Caco-2 (cell line): ENCODE results near the gene CHRNA3. TPM values are rescaled to one million over a fixed set of nuclear protein-coding genes. Genes with fewer than 3 reads are reported as not detected.

Source experiments
- BruUV-seq: library from RNA; stranded (reverse); fragments of 400-500 nt; replicated peaks from 2 replicates; lab custom pipeline; 2021; lab: Mats Ljungman, UMichigan
- CTCF ChIA-PET: fragments of 300-600 bp; sonication (Branson Sonifier 250); formaldehyde crosslinking; loops from one replicate; lab custom pipeline; 2022; ENCODE audit warnings: antibody characterized with exemption; lab: Charles Lee
- POLR2A ChIA-PET: fragments of 300-600 bp; sonication (Branson Sonifier 250); formaldehyde crosslinking; loops from one replicate; lab custom pipeline; 2022; ENCODE audit warnings: antibody characterized with exemption; lab: Charles Lee
- DNase-seq, 2 experiments: peaks; one replicate each; pipeline versions ENCODE4 v3.0.0 to v3.0.0-alpha.2; 2020 to 2022
- H3K27me3 ChIP-seq: replicated peaks from 2 replicates; pipeline ENCODE4 v1.6.0; 2011; ENCODE audit warnings: low read length; ENCODE audit not compliant: control insufficient read depth, insufficient read depth
- H3K36me3 ChIP-seq: 2 replicates; pipeline ENCODE4 v1.5.1; 2011; ENCODE audit warnings: low read length; ENCODE audit not compliant: control insufficient read depth, insufficient read depth
- H3K4me1 ChIP-seq: fragments of 250-450 bp; sonication (Bioruptor Pico); 2 replicates; pipeline ENCODE4 v1.5.1; 2020; ENCODE audit warnings: mild to moderate bottlenecking
- H3K4me3 ChIP-seq: 2 replicates; pipeline ENCODE4 v1.5.1; 2011; ENCODE audit warnings: low read depth, mild to moderate bottlenecking, control low read depth, low read length
- H3K9me3 ChIP-seq: fragments of 250-450 bp; sonication (Bioruptor Pico); 2 replicates; pipeline ENCODE4 v1.5.1; 2020; ENCODE audit warnings: mild to moderate bottlenecking, moderate library complexity
- H3K27ac Mint-ChIP-seq: one replicate; pipeline ENCODE4 v1.8.0; 2022; ENCODE audit warnings: mixed read lengths; ENCODE audit not compliant: unreplicated experiment
- H3K27me3 Mint-ChIP-seq: one replicate; pipeline ENCODE4 v1.8.0; 2022; ENCODE audit warnings: mixed read lengths; ENCODE audit not compliant: insufficient read depth, unreplicated experiment
- H3K36me3 Mint-ChIP-seq: one replicate; pipeline ENCODE4 v1.8.0; 2022; ENCODE audit warnings: mild to moderate bottlenecking, mixed read lengths; ENCODE audit not compliant: insufficient read depth, unreplicated experiment
- H3K4me1 Mint-ChIP-seq: one replicate; pipeline ENCODE4 v1.8.0; 2022; ENCODE audit warnings: low read depth, mixed read lengths; ENCODE audit not compliant: unreplicated experiment
- H3K4me3 Mint-ChIP-seq: one replicate; pipeline ENCODE4 v1.8.0; 2022; ENCODE audit warnings: mild to moderate bottlenecking, moderate library complexity, mixed read lengths; ENCODE audit not compliant: unreplicated experiment
- H3K9me3 Mint-ChIP-seq: one replicate; pipeline ENCODE4 v1.8.0; 2022; ENCODE audit warnings: mixed read lengths; ENCODE audit not compliant: unreplicated experiment
- intact Hi-C: fragments of 100-400 bp; cut with micrococcal nuclease; formaldehyde crosslinking; loops from one replicate; pipeline ENCODE4 v1.10.0; 2022; ENCODE audit not compliant: unreplicated experiment
- total RNA-seq: library from RNA; stranded (reverse); gene quantifications from 2 replicates; pipeline ENCODE4 v1.2.3, GENCODE V29; 2022
- TF ChIP-seq, protein P1 (sequence below), 2 experiments: fragments of 200-600 bp in 1 of 2; IDR thresholded peaks; 1 replicate in 1 of 2; 2 replicates in 1 of 2; pipeline versions ENCODE4 v1.5.1 to v1.8.0; 2011 to 2022; ENCODE audit warnings: antibody characterized with exemption in 1 of 2, control low read depth in 1 of 2, inconsistent platforms in 1 of 2, low read depth in 1 of 2, low read length in 1 of 2, mild to moderate bottlenecking in 1 of 2, moderate library complexity in 1 of 2; ENCODE audit not compliant: insufficient read depth in 1 of 2, severe bottlenecking in 1 of 2, unreplicated experiment in 1 of 2

Gene CHRNA3
- total RNA-seq, 1 experiment from 2014 or later, result not detected

- BruUV-seq, result no TSS peak
- Mint-ChIP-seq H3K27ac (no peak overlapping the region), H3K36me3 (no peaks in the 10 kb centered on the region), H3K4me3 (no peak overlapping the region), H3K9me3 (peaks cover 16% of the 10 kb centered on the region), H3K27me3 (peaks cover 25% of the 10 kb centered on the region), H3K4me1 (peaks cover 5% of the 10 kb centered on the region)
- ChIA-PET POLR2A (no interaction called here), CTCF (no interaction called here)
- TF ChIP-seq, protein P1, sequence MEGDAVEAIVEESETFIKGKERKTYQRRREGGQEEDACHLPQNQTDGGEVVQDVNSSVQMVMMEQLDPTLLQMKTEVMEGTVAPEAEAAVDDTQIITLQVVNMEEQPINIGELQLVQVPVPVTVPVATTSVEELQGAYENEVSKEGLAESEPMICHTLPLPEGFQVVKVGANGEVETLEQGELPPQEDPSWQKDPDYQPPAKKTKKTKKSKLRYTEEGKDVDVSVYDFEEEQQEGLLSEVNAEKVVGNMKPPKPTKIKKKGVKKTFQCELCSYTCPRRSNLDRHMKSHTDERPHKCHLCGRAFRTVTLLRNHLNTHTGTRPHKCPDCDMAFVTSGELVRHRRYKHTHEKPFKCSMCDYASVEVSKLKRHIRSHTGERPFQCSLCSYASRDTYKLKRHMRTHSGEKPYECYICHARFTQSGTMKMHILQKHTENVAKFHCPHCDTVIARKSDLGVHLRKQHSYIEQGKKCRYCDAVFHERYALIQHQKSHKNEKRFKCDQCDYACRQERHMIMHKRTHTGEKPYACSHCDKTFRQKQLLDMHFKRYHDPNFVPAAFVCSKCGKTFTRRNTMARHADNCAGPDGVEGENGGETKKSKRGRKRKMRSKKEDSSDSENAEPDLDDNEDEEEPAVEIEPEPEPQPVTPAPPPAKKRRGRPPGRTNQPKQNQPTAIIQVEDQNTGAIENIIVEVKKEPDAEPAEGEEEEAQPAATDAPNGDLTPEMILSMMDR (IDR thresholded peaks at IDR 0.05; ENCODE audit: insufficient read depth in 1 of 2, low read depth in 1 of 2, low read length in 1 of 2, severe bottlenecking in 1 of 2, unreplicated experiment in 1 of 2), result no peak
- H3K36me3 ChIP-seq, result no peaks in the 10 kb centered on the region
- no peak overlapping the region for H3K4me3 ChIP-seq
- no peaks in the 10 kb centered on the region for H3K9me3 ChIP-seq
- H3K4me1 ChIP-seq, result no peaks in the 10 kb centered on the region
- intact Hi-C loops, result no loop called here
- no peak for DNase-seq
- H3K27me3 ChIP-seq, result no peaks in the 10 kb centered on the region; the same call in none of the 2 replicates
These were observed 7.4 kb upstream of the CHRNA3 start for GRCh38 chr15:78628227-78628626.

- Mint-ChIP-seq H3K9me3 (peaks cover 7% of the 10 kb centered on the region), H3K27me3 (peaks cover 20% of the 10 kb centered on the region), H3K4me3 (no peak overlapping the region), H3K36me3 (no peaks in the 10 kb centered on the region), H3K4me1 (no peaks in the 10 kb centered on the region), H3K27ac (no peak overlapping the region)
- Histone ChIP-seq H3K27me3 (no peaks in the 10 kb centered on the region; the same call in none of the 2 replicates), H3K36me3 (no peaks in the 10 kb centered on the region), H3K4me1 (no peaks in the 10 kb centered on the region), H3K4me3 (no peak overlapping the region), H3K9me3 (no peaks in the 10 kb centered on the region)
- ChIA-PET CTCF (no interaction called here), POLR2A (no interaction called here)
- TF ChIP-seq, protein P1 (IDR thresholded peaks at IDR 0.05; ENCODE audit: insufficient read depth in 1 of 2, low read depth in 1 of 2, low read length in 1 of 2, severe bottlenecking in 1 of 2, unreplicated experiment in 1 of 2), result no peak
- intact Hi-C loops, result no loop called here
- BruUV-seq, result no TSS peak
- DNase-seq, result no peak
These were observed 6.6 kb upstream of the CHRNA3 start for GRCh38 chr15:78627348-78627747.

DNA sequence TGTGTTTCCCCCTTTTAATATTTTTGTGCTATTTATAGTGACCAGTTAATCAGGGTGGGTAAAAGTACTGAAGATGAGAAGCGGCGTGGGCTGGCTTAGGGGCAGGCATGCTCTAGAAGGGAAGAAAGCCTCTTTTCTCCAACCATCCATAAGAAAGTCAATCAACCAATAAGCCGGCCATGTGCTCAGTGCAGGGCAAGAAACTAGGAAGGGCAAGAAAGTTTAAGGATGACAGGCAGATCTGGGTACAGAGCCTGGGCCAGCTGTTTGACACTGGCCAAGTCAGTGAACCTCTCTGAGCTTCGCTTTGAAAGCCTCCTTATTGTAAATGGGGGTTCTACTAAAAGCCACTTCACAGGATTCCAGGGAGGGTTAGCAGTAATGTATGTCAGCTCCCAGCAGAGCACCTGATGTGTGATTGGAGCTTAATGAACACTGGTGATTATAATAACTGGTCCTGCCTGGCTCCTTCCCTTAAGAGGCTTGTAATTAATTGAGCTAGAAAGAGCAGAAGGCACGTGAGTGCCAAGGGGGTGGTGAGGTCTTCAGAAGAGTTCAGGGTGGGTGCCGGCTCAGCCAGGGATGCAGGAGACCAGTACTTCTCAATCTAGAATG, 5.7 kb upstream of the CHRNA3 start:
- Histone ChIP-seq H3K27me3 (no peaks in the 10 kb centered on the region; the same call in none of the 2 replicates), H3K9me3 (no peaks in the 10 kb centered on the region), H3K4me1 (no peaks in the 10 kb centered on the region), H3K36me3 (no peaks in the 10 kb centered on the region), H3K4me3 (no peak overlapping the region)
- no peak overlapping the region for H3K4me3 Mint-ChIP-seq
- no TSS peak for BruUV-seq
- intact Hi-C loops, result no loop called here
- no peak overlapping the region for H3K27ac Mint-ChIP-seq
- ChIA-PET CTCF (no interaction called here), POLR2A (no interaction called here)
- no peak for DNase-seq
- no peaks in the 10 kb centered on the region for H3K36me3 Mint-ChIP-seq
- H3K4me1 Mint-ChIP-seq, result no peaks in the 10 kb centered on the region
- TF ChIP-seq, protein P1 (IDR thresholded peaks at IDR 0.05; ENCODE audit: insufficient read depth in 1 of 2, low read depth in 1 of 2, low read length in 1 of 2, severe bottlenecking in 1 of 2, unreplicated experiment in 1 of 2), result no peak
- H3K27me3 Mint-ChIP-seq, result peaks cover 16% of the 10 kb centered on the region
- no peaks in the 10 kb centered on the region for H3K9me3 Mint-ChIP-seq
